Muscle layer of colon (tissue), 2 donors: ENCODE measurements around the gene DLL4.

Experiments used
- H3K27ac ChIP-seq: one replicate; pipeline ENCODE4 v1.7.0; 2013; ENCODE audit warnings: low read depth, mild to moderate bottlenecking, low read length, moderate library complexity
- H3K27me3 ChIP-seq, 2 donors: one replicate each; pipeline ENCODE4 v1.7.0; 2013; ENCODE audit warnings: low read length in 2 of 2, mild to moderate bottlenecking in 2 of 2; ENCODE audit not compliant: insufficient read depth in 2 of 2, control insufficient read depth in 1 of 2
- H3K36me3 ChIP-seq: one replicate; pipeline ENCODE4 v1.7.0; 2013; ENCODE audit warnings: mild to moderate bottlenecking, low read length; ENCODE audit not compliant: insufficient read depth
- H3K4me1 ChIP-seq: one replicate; pipeline ENCODE4 v1.7.0; 2013; ENCODE audit warnings: mild to moderate bottlenecking, low read length; ENCODE audit not compliant: insufficient read depth
- H3K4me3 ChIP-seq, 2 donors: one replicate each; pipeline ENCODE4 v1.7.0; 2013; ENCODE audit warnings: low read length in 2 of 2, low read depth in 1 of 2, mild to moderate bottlenecking in 1 of 2, moderate library complexity in 1 of 2
- H3K9ac ChIP-seq: one replicate; pipeline ENCODE4 v1.7.0; 2013; ENCODE audit warnings: low read length
- H3K9me3 ChIP-seq: one replicate; pipeline ENCODE4 v1.7.0; 2013; ENCODE audit warnings: mild to moderate bottlenecking, low read length
- donor health status: abdominal sarcoma.
- donor health status: Adenocarcinoma of cecum.

The DLL4 gene

DNA sequence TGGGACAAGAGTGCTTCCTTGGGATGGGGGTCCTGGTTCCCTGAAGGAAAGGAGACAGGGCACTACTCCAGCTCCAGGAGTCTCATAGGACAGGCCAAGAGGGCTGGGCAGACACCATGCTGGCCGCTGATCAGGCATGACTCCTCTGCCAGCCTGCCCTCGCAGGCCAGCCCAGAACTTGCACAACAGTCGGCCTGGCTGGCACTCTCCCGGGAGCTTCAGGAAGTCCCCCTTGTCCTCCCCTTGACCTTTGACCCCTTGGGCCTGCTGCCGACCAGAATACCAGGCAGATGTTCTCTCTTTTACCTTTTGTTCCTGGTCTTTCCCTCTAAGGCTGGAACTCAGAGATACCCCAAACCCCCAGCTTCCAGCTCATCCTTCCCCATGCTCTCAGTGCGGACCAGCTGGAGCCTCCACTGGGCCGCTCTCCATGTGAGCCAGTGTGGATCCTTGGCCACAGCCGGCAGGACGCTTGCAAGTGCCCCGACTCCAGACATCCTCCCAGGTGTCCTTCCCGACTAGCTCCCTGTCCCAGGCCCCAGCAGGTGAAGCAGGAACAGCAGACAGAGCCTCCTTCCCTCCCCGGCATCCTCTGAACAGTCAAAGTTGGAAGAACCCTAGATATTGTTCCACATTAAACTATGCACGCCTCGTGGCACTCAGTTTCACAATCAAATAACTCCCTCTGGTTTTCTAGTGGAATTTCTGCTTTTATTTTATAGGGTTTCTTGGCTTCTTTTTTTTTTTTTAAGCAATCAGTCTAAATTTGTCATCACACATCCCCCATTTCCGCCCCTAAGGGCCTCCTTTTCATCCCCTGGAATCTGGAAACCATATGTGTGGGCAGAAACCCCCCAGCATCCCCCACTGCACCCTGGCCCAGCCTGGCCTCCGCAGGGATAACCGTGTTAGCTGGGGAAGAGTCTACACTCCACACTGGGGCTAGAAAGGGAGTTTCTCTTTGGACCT, 19.2 kb upstream of the DLL4 start:
- Histone ChIP-seq H3K27ac (no peak overlapping the region), H3K9ac (no peak overlapping the region), H3K4me3 (no peak overlapping the region), H3K36me3 (no peaks in the 10 kb centered on the region), H3K9me3 (no peaks in the 10 kb centered on the region), H3K27me3 (no peaks in the 10 kb centered on the region), H3K4me1 (peaks cover 21% of the 10 kb centered on the region)

DNA sequence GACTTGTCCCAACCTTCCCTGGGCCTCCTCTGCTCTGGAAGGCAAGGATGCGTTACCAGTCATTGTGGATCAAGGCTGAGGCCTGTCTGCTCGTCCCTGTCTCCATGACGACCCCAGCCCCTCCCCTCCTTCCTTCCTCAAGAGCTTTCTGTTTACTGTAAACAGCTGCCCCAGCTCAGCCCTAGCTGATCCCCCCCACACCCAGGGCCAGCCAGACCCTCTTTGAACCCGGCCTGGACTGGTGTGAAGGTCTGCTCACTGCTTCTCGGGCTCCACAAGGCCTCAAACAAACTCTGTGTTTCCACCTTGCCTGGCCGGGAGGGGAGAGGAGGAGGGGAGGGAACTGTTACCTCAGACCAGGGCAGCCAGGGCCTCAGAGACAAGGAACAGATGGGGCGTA, 18.0 kb upstream of the DLL4 start:
- Histone ChIP-seq H3K9ac (no peak overlapping the region), H3K27ac (no peak overlapping the region), H3K9me3 (no peaks in the 10 kb centered on the region), H3K36me3 (no peaks in the 10 kb centered on the region), H3K27me3 (no peaks in the 10 kb centered on the region), H3K4me1 (peaks cover 12% of the 10 kb centered on the region), H3K4me3 (no peak overlapping the region)

DNA sequence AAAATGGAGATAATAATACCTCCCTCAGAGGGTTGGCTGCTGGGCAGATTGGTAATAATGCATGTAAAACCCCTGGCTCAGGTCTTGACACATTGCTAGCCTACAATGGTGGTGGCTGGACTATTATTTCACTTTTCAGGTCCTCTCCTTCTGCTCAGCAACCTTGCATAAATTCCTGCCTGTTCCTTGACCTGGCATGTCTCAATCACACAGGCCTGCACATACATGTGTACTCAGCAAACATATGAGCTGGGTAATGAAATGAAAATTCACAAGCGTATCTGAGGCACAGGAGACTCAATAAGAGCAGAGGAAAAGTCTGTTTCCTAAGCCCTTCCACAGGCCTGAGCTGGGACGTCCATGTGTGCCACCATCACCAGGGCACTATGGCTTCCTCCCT, 17.4 kb upstream of the DLL4 start:
- no peak overlapping the region for H3K27ac ChIP-seq
- H3K36me3 ChIP-seq = no peaks in the 10 kb centered on the region
- no peaks in the 10 kb centered on the region for H3K27me3 ChIP-seq
- H3K9ac ChIP-seq = no peak overlapping the region
- peaks cover 9% of the 10 kb centered on the region for H3K4me1 ChIP-seq
- H3K4me3 ChIP-seq = no peak overlapping the region
- no peaks in the 10 kb centered on the region for H3K9me3 ChIP-seq

DNA sequence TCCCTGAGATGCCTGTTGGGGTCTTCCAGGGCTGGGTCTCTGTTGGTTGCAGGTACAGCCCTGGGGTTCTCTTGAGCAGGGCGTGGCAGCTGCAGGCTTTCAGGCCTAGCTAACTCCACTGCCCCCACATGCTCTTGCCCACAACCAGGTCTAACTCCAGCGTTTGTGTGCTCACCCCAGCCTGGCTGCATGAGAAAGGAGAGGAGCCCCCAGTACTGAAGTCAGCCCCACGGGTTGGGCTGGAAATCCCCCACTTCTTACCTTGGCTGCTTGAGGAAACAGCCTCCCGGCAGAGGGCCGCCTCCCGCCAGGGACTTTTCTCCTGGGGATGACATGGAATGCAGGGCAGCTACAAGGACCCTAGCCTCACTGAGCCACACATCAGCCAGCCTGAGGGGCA, 16.7 kb upstream of the DLL4 start:
- Histone ChIP-seq H3K27ac (no peak overlapping the region), H3K36me3 (no peaks in the 10 kb centered on the region), H3K27me3 (no peaks in the 10 kb centered on the region), H3K9me3 (no peaks in the 10 kb centered on the region), H3K9ac (no peak overlapping the region), H3K4me1 (peaks cover 1% of the 10 kb centered on the region), H3K4me3 (no peak overlapping the region)

DNA sequence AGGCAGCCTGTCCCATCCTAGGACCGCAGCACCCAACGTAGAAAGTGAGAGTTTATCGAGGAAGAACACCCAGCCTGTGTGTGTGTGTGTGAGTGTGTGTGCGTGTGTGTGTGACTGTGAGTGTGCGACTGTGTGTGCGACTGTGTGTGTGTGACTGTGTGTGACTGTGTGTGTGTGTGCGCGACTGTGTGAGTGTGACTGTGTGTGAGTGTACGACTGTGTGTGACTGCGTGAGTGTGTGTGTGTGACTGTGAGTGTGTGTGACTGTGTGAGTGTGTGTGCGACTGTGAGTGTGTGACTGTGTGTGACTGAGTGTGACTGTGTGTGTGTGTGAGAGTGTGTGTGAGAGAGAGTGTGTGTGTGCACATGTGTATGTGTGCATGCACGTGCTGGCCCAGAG, 15.1 kb upstream of the DLL4 start:
- H3K36me3 ChIP-seq = no peaks in the 10 kb centered on the region
- H3K27me3 ChIP-seq = no peaks in the 10 kb centered on the region
- no peaks in the 10 kb centered on the region for H3K4me1 ChIP-seq
- H3K9me3 ChIP-seq = no peaks in the 10 kb centered on the region
- no peak overlapping the region for H3K4me3 ChIP-seq
- H3K9ac ChIP-seq = no peak overlapping the region
- H3K27ac ChIP-seq = no peak overlapping the region

DNA sequence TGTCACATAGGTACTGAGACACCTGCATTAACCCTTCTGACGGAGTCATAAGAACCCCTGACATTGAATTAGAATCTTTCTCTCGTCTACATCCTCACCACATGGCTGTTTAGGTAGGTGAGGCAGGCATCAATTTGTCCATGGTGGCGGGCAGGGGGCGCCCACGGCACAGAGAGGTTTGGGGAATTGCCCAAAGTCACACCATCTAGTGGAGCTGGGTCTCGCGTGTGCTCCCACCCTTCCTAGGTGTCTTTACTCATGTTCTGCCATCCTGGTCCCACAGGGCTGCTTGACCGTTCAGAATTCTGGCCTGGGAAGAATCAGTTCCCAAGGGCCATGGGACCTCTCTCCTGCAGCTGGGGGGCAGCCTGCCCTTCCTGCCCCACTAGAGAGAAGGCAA, 14.7 kb upstream of the DLL4 start:
- Histone ChIP-seq H3K4me3 (no peak overlapping the region), H3K9ac (no peak overlapping the region), H3K4me1 (no peaks in the 10 kb centered on the region), H3K36me3 (no peaks in the 10 kb centered on the region), H3K27ac (no peak overlapping the region), H3K9me3 (no peaks in the 10 kb centered on the region), H3K27me3 (no peaks in the 10 kb centered on the region)

DNA sequence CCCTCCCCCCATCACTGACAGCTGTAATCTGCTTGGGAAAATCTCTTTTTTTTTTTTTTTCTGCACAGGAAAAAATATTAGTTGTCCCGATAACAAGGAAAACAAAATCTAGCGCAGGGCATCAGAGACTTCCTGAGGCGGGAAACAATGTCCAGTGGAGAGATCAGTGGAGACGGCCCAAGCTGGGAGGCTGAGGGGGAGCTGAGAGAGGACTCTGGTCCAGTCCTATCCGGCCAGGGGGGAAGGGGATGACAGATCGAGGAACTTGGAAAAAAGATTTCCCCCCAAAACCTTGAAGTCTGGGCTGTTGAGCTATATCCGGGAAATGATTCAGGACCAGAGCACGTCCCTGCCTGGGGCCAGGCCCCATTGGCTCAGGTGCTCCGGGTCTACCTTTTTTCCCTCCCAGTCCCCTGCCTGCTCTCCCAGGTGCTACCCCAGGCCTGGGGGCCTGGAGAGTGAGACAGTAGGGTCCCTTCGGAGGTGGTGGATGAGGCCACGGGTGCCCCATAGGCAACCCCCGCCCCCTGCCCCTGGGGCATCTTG, 14.0 kb upstream of the DLL4 start:
- Histone ChIP-seq H3K4me1 (no peaks in the 10 kb centered on the region), H3K4me3 (no peak overlapping the region), H3K9me3 (no peaks in the 10 kb centered on the region), H3K27me3 (no peaks in the 10 kb centered on the region), H3K27ac (no peak overlapping the region), H3K36me3 (no peaks in the 10 kb centered on the region), H3K9ac (no peak overlapping the region)

DNA sequence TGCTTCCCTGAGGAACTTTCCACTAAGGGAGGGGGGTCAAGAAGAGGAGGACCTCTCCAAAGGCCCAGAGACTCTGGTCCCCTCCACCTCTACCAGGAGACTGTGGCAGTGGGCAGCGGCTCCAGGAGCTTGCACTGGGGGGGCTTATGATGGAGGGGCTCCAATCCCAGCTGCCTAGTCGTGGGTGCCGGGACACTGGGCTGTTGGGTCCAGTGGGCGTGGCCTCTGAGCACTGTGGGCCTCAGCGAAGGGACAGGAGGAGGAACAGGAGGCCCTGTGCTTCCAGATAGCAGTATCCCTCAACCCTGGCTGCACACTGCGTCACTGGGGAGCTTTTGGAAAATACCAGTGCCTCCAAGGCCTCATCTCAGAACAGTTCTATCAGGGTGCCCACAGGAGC, 13.5 kb upstream of the DLL4 start:
- Histone ChIP-seq H3K9ac (no peak overlapping the region), H3K27me3 (no peaks in the 10 kb centered on the region), H3K9me3 (no peaks in the 10 kb centered on the region), H3K4me3 (no peak overlapping the region), H3K4me1 (no peaks in the 10 kb centered on the region), H3K27ac (no peak overlapping the region), H3K36me3 (no peaks in the 10 kb centered on the region)

DNA sequence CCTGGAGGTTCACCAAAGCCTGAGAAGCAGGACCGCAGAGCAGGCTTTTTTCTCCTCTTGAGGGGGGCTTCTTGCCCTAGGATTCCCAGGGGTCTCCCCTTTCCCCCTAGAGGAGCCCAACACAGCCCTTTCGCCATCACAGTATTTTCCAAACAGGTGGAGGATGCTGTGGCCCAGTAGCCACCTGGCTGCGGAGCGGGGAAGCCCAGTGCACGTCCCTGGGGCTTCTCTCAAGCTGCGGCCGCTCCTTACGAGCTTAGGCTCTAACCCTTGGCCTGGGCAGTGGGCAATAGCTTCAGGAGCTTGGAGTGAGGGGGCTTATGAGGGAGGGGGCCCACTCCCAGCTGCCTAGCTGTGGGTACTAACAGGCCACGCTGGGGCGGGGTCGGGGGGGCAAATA, 11.6 kb upstream of the DLL4 start:
- no peaks in the 10 kb centered on the region for H3K9me3 ChIP-seq
- H3K36me3 ChIP-seq = no peaks in the 10 kb centered on the region
- H3K4me1 ChIP-seq = no peaks in the 10 kb centered on the region
- H3K4me3 ChIP-seq = no peak overlapping the region
- no peak overlapping the region for H3K9ac ChIP-seq
- H3K27me3 ChIP-seq = no peaks in the 10 kb centered on the region
- no peak overlapping the region for H3K27ac ChIP-seq

DNA sequence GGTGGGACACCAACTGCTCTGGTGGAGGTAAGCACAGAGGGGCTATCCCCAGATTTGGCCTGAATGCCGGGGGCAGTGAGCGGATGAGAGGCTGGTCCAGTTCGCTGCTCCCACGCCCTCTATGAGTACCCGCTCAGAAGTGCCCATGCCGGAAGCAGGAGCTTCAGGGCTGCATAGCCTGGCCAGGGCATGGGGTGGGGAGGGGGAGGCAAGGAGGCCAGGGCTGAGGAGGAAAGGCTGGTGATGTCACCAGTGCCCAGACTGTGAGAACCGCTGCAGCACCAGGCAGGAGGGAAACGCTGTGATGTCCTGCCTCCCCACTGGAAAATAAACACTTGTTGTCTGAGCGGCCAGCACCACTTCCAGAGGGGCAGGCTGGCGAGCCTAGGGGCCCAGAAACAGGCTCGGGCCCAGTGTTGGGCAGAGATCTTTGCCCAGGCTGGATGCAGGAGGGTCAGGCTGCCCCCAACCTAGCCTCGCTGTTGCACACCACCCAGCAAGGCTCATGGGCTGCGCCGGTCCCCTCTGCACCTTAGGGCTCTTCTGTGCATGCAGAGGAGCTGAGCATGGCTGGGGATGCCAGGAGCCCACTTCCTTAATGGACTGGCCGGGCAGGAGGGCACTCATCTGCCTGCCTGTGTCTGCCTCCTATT, 10.9 kb upstream of the DLL4 start:
- no peak overlapping the region for H3K4me3 ChIP-seq
- H3K9ac ChIP-seq = no peak overlapping the region
- H3K9me3 ChIP-seq = no peaks in the 10 kb centered on the region
- no peak overlapping the region for H3K27ac ChIP-seq
- H3K4me1 ChIP-seq = no peaks in the 10 kb centered on the region
- H3K36me3 ChIP-seq = no peaks in the 10 kb centered on the region
- no peaks in the 10 kb centered on the region for H3K27me3 ChIP-seq

DNA sequence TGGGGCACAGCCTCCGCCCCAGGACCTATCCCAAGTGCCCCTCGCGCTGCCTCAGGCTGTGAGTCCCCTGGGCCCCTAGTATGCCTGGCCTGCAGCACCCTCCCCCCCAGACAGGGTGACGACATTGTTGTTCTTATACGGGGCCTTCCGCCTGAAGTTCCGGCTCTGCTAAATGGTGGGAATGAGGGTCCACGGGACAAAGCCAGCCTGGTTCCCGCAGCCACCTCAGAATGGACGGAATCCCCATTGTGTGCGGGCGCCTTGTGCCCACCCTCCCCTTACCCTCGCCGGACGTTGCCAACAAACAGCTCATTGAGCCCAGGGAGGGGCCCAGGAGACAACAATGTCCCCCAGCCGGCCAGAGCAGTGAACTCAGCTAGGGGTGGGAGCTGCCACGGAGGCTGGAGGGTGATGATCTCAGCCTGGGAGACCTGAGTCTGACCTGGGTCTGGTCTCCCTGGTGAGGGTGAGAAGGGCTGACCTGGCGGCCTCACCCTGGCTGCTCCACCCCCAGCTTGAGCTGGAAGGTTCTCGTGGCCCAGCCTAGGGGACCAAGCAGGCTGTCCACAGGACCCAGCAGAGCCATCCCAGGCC, 10.2 kb upstream of the DLL4 start:
- Histone ChIP-seq H3K27me3 (no peaks in the 10 kb centered on the region), H3K4me3 (no peak overlapping the region), H3K4me1 (no peaks in the 10 kb centered on the region), H3K9ac (no peak overlapping the region), H3K36me3 (no peaks in the 10 kb centered on the region), H3K27ac (no peak overlapping the region), H3K9me3 (no peaks in the 10 kb centered on the region)
